Activated naive CD4-positive, alpha-beta T cell treated with anti-CD3 and anti-CD28 coated beads for 36 hours (primary cell): ENCODE results near the gene C19orf67. TPM values are rescaled to one million over a fixed set of nuclear protein-coding genes. Genes with fewer than 3 reads are reported as not detected.
"Not testable (repeated sequence)": the region's sequence is repeated elsewhere in the genome, so short reads cannot be mapped to it uniquely, and the experiment has no call there.

Source experiments
- CTCF ChIA-PET: fragments of 350-600 bp; sonication (Branson Sonifier 250); formaldehyde crosslinking; loops from one replicate; lab custom pipeline; 2021; ENCODE audit warnings: antibody characterized with exemption; lab: Charles Lee
- DNase-seq: peaks from one replicate; pipeline ENCODE4 v3.0.0-alpha.2; 2020
- H3K27ac Mint-ChIP-seq: one replicate; pipeline ENCODE4 v1.8.0; 2021; ENCODE audit warnings: mild to moderate bottlenecking, mixed read lengths
- H3K27me3 Mint-ChIP-seq: one replicate; pipeline ENCODE4 v1.8.0; 2021; ENCODE audit warnings: low read depth, mixed read lengths
- H3K36me3 Mint-ChIP-seq: one replicate; pipeline ENCODE4 v1.8.0; 2021; ENCODE audit warnings: low read depth, mixed read lengths
- H3K4me1 Mint-ChIP-seq: one replicate; pipeline ENCODE4 v1.8.0; 2021; ENCODE audit warnings: low read depth, mixed read lengths
- H3K4me3 Mint-ChIP-seq: one replicate; pipeline ENCODE4 v1.8.0; 2021; ENCODE audit warnings: mild to moderate bottlenecking, moderate library complexity, mixed read lengths
- H3K9me3 Mint-ChIP-seq: one replicate; pipeline ENCODE4 v1.8.0; 2021; ENCODE audit warnings: mixed read lengths
- intact Hi-C: fragments of 100-400 bp; cut with micrococcal nuclease; formaldehyde crosslinking; loops from one replicate; pipeline ENCODE4 v1.15.1; 2023
- total RNA-seq, 2 experiments: library from RNA; stranded (reverse); gene quantifications; one replicate each; pipeline ENCODE4 v1.2.3, GENCODE V29; 2021

Gene C19orf67
- total RNA-seq, 2 experiments from 2014 or later: not detected

- no peaks in the 10 kb centered on the region for H3K4me1 Mint-ChIP-seq
- intact Hi-C loops: no loop called here
- H3K27ac Mint-ChIP-seq: peak overlapping the region; percentile 65
- DNase-seq: no peak
- CTCF ChIA-PET: interaction anchor here (1.0 to 1.7 kb wide), 2 partner anchors 8 to 84 kb away, joined by 3 to 4 read pairs; no protein-coding TSS in a partner anchor
- peaks cover 3% of the 10 kb centered on the region for H3K27me3 Mint-ChIP-seq
- peaks cover 38% of the 10 kb centered on the region for H3K36me3 Mint-ChIP-seq
- no peak overlapping the region for H3K4me3 Mint-ChIP-seq
- peaks cover 2% of the 10 kb centered on the region for H3K9me3 Mint-ChIP-seq
Measured at GRCh38 chr19:14051980-14052379, 33.6 kb downstream of the C19orf67 start.

DNA sequence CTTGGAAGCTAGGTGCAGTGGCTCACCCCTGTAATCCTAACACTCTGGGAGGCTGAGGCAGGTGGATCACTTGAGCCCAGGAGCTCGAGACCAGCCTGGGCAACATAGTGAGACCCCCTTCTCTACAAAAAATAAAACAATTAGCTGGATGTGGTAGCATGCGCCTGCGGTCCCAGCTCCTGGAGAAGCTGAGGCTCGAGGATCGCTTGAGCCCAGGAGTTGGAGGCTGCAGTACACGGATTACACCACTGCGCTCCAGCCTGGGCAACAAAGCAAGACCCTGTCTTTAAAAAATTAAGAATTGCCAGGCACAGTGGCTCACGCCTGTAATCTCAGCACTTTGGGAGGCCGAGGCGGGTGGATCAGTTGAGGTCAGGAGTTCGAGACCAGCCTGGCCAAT lies 34.6 kb downstream of the C19orf67 start:
- intact Hi-C loops, DNase-seq, H3K27ac Mint-ChIP-seq, H3K27me3 Mint-ChIP-seq, H3K4me1 Mint-ChIP-seq, H3K9me3 Mint-ChIP-seq, H3K4me3 Mint-ChIP-seq: not testable (repeated sequence)
- peaks cover 44% of the 10 kb centered on the region for H3K36me3 Mint-ChIP-seq
- CTCF ChIA-PET: interaction anchor here (1.0 to 1.8 kb wide), 6 partner anchors 8 to 83 kb away, joined by 3 to 5 read pairs (median 4); partner anchors contain the start of gene RFX1

- Mint-ChIP-seq H3K27ac (no peak overlapping the region), H3K4me3 (no peak overlapping the region), H3K9me3 (peaks cover 2% of the 10 kb centered on the region), H3K27me3 (no peaks in the 10 kb centered on the region), H3K36me3 (peaks cover 47% of the 10 kb centered on the region), H3K4me1 (no peaks in the 10 kb centered on the region)
- DNase-seq: no peak
- intact Hi-C loops: no loop called here
- CTCF ChIA-PET: interaction anchor here (1.0 to 1.8 kb wide), 5 partner anchors 8 to 44 kb away, joined by 3 to 5 read pairs (median 4); partner anchors contain the start of gene RFX1
Measured at GRCh38 chr19:14050512-14050911, 35.1 kb downstream of the C19orf67 start.

- peaks cover 47% of the 10 kb centered on the region for H3K36me3 Mint-ChIP-seq
- DNase-seq: peak; percentile 81
- no peak overlapping the region for H3K4me3 Mint-ChIP-seq
- CTCF ChIA-PET: interaction anchor here (0.6 to 3.1 kb wide), 21 partner anchors 8 to 507 kb away, joined by 3 to 31 read pairs (median 3); partner anchors contain the start of genes DCAF15 and IL27RA
- peak overlapping the region; percentile 30 for H3K27ac Mint-ChIP-seq
- no peaks in the 10 kb centered on the region for H3K4me1 Mint-ChIP-seq
- intact Hi-C loops: loop anchor here (1.0 to 5.0 kb wide), 3 partner anchors 96 to 168 kb away; partner anchors contain the start of gene DCAF15
- no peaks in the 10 kb centered on the region for H3K27me3 Mint-ChIP-seq
- H3K9me3 Mint-ChIP-seq: peaks cover 2% of the 10 kb centered on the region
Measured at GRCh38 chr19:14048443-14049153, 37.0 kb downstream of the C19orf67 start.

DNA sequence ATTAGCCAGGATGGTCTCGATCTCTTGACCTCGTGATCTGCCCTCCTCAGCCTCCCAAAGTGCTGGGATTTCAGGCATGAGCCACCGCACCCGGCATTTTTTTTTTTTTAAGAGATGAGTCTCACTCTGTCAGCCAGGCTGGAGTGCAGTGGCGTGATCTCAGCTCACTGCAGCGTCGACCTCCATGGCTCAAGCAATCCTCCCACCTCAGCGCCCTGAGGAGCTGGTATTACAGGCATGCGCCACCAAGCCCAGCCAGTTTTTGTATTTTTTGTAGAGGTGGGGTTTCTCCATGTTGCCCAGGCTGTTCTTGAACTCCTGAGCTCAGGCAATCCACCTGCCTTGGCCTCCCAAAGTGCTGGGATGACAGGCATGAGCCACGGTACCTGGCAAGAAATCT lies 37.7 kb downstream of the C19orf67 start:
- not testable (repeated sequence) for H3K9me3 Mint-ChIP-seq, DNase-seq, H3K27ac Mint-ChIP-seq, H3K4me3 Mint-ChIP-seq, H3K27me3 Mint-ChIP-seq, H3K4me1 Mint-ChIP-seq
- CTCF ChIA-PET: interaction anchor here (0.8 to 3.1 kb wide), 16 partner anchors 7 to 176 kb away, joined by 3 to 31 read pairs (median 5); partner anchors contain the start of genes DCAF15 and IL27RA
- peaks cover 47% of the 10 kb centered on the region for H3K36me3 Mint-ChIP-seq
- intact Hi-C loops: loop anchor here (1.0 to 5.0 kb wide), 3 partner anchors 96 to 168 kb away; partner anchors contain the start of gene DCAF15

- H3K27ac Mint-ChIP-seq: peak overlapping the region; percentile 81
- H3K9me3 Mint-ChIP-seq, H3K27me3 Mint-ChIP-seq, H3K4me3 Mint-ChIP-seq, H3K4me1 Mint-ChIP-seq: not testable (repeated sequence)
- H3K36me3 Mint-ChIP-seq: peaks cover 37% of the 10 kb centered on the region
- CTCF ChIA-PET: interaction anchor here (0.5 to 2.3 kb wide), 12 partner anchors 8 to 509 kb away, joined by 3 to 15 read pairs (median 4); a partner anchor contains a TSS
- peak; percentile 60 for DNase-seq
- intact Hi-C loops: loop anchor here (1.0 kb wide), 1 partner anchor 163 kb away; no protein-coding TSS in a partner anchor
Measured at GRCh38 chr19:14042659-14043608, 42.6 kb downstream of the C19orf67 start.

DNA sequence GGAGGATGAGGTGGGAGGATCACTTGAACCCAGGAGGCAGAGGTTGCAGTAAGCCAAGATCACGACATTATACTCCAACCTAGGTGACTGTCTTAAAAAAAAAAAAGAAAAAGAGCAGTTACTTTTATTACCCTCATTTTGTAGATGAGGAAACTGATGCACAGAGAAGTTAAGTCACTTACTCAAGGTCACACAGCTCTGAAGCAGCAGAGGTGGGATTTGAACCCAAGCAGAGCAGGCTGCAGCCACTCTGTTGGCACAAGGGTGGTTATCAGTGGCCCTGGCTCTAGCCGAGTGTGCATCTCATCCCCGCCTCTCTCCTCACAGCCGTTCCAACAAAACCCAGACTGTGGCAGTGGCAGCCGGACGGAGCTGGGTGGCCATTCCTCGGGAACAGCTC lies 46.4 kb downstream of the C19orf67 start:
- Mint-ChIP-seq H3K27ac (no peak overlapping the region), H3K4me1 (peaks cover 16% of the 10 kb centered on the region), H3K27me3 (no peaks in the 10 kb centered on the region), H3K4me3 (no peak overlapping the region), H3K9me3 (no peaks in the 10 kb centered on the region), H3K36me3 (peaks cover 36% of the 10 kb centered on the region)
- intact Hi-C loops: no loop called here
- no peak for DNase-seq
- CTCF ChIA-PET: interaction anchor here (1.3 to 2.1 kb wide), 2 partner anchors 9 to 158 kb away, joined by 3 to 8 read pairs; no protein-coding TSS in a partner anchor

GRCh38 chr19:14035706-14036105 lies 49.9 kb downstream of the C19orf67 start:
- H3K27ac Mint-ChIP-seq: no peak overlapping the region
- peaks cover 27% of the 10 kb centered on the region for H3K36me3 Mint-ChIP-seq
- DNase-seq: no peak
- no peak overlapping the region for H3K4me3 Mint-ChIP-seq
- intact Hi-C loops: no loop called here
- no peaks in the 10 kb centered on the region for H3K9me3 Mint-ChIP-seq
- peaks cover 33% of the 10 kb centered on the region for H3K4me1 Mint-ChIP-seq
- no peaks in the 10 kb centered on the region for H3K27me3 Mint-ChIP-seq
- CTCF ChIA-PET: interaction anchor here (0.7 to 0.8 kb wide), 2 partner anchors 13 to 211 kb away, joined by 3 to 5 read pairs; no protein-coding TSS in a partner anchor

- CTCF ChIA-PET: interaction anchor here (0.6 to 0.8 kb wide), 3 partner anchors 36 to 446 kb away, joined by 3 to 4 read pairs (median 3); no protein-coding TSS in a partner anchor
- H3K4me3 Mint-ChIP-seq, intact Hi-C loops, DNase-seq, H3K9me3 Mint-ChIP-seq, H3K27ac Mint-ChIP-seq, H3K27me3 Mint-ChIP-seq: not testable (repeated sequence)
- Mint-ChIP-seq H3K36me3 (peaks cover 27% of the 10 kb centered on the region), H3K4me1 (peaks cover 33% of the 10 kb centered on the region)
Measured at GRCh38 chr19:14035159-14035558, 50.4 kb downstream of the C19orf67 start.

- H3K4me1 Mint-ChIP-seq: peaks cover 33% of the 10 kb centered on the region
- H3K9me3 Mint-ChIP-seq: no peaks in the 10 kb centered on the region
- no peak for DNase-seq
- peaks cover 24% of the 10 kb centered on the region for H3K36me3 Mint-ChIP-seq
- CTCF ChIA-PET: no interaction called here
- H3K27me3 Mint-ChIP-seq: no peaks in the 10 kb centered on the region
- intact Hi-C loops: loop anchor here (2.0 to 5.0 kb wide), 2 partner anchors 81 to 127 kb away; partner anchors contain the start of genes BRME1, CC2D1A and DCAF15
- peak overlapping the region; percentile 3 for H3K4me3 Mint-ChIP-seq
- H3K27ac Mint-ChIP-seq: peak overlapping the region; percentile 73
Measured at GRCh38 chr19:14033946-14034345, 51.6 kb downstream of the C19orf67 start.

GRCh38 chr19:14031719-14032480 lies 53.7 kb downstream of the C19orf67 start, which contains the start of gene IL27RA:
IL27RA (plus strand) TSS chr19:14031762; CDS start chr19:14031873, 111 bp downstream.
- H3K27me3 Mint-ChIP-seq: no peaks in the 10 kb centered on the region
- intact Hi-C loops: loop anchor here (1.0 to 5.0 kb wide), 5 partner anchors 26 to 152 kb away; partner anchors contain the start of genes BRME1, CC2D1A, DCAF15 and RFX1
- H3K4me3 Mint-ChIP-seq: peak within 1 kb of the TSS; percentile 88
- H3K4me1 Mint-ChIP-seq: peaks cover 26% of the 10 kb centered on the region
- CTCF ChIA-PET: interaction anchor here (0.6 to 1.7 kb wide), 17 partner anchors 9 to 315 kb away, joined by 3 to 13 read pairs (median 5); no protein-coding TSS in a partner anchor
- peak within 1 kb of the TSS; percentile 92 for H3K27ac Mint-ChIP-seq
- no peaks in the 10 kb centered on the region for H3K9me3 Mint-ChIP-seq
- peak; percentile 84 for DNase-seq
- H3K36me3 Mint-ChIP-seq: peaks cover 12% of the 10 kb centered on the region
